ENCODE results near the gene BCOR.

- no peak for TF ChIP-seq POLR2A (IDR thresholded peaks at IDR 0.05)
- no peak for TF ChIP-seq CTCF (IDR thresholded peaks at IDR 0.05)
Measured at GRCh38 chrX:40061005-40061404, 36.8 kb downstream of the BCOR start.

Measured in heart left ventricle (tissue), 13 donors.